Measurements from ENCODE around the gene ING4.

The ING4 gene

GRCh38 chr12:6605421-6606330 is 57.2 kb downstream of the ING4 start:
- peak; percentile 48 for DNase-seq

GRCh38 chr12:6604259-6605029 is 58.5 kb downstream of the ING4 start:
- no peak for DNase-seq

GRCh38 chr12:6603095-6603567 is 59.8 kb downstream of the ING4 start:
- peak; percentile 42 for DNase-seq

- no peak for DNase-seq
These were observed 60.4 kb downstream of the ING4 start for GRCh38 chr12:6602526-6602925.

Data from activated CD4-positive, alpha-beta T cell treated with anti-CD3 and anti-CD28 coated beads, Interleukin-2, amount 50 U/mL, for 1 hour (primary cell).